ENCODE measurements around the gene TRERF1. TPM values are rescaled to one million over a fixed set of nuclear protein-coding genes. Genes with fewer than 3 reads are reported as not detected.

TRERF1 gene
- total RNA-seq, 1 donor from 2014 or later = 20.6 TPM

- peaks cover 0 to 25% of the 10 kb centered on the region in 2 donors for H3K36me3 ChIP-seq
- no peak for TF ChIP-seq POLR2A (IDR thresholded peaks at IDR 0.05)
- no peak for TF ChIP-seq CTCF (IDR thresholded peaks at IDR 0.05)
- no peak for TF ChIP-seq POLR2AphosphoS5 (IDR thresholded peaks at IDR 0.05; ENCODE audit: insufficient read depth in 1 of 2, low read depth in 1 of 2)
- intact Hi-C loops (cut with DNase I) = loop anchor here (10.0 kb wide), 2 partner anchors 187 to 267 kb away; partner anchors contain the start of gene TRERF1
- H3K4me3 ChIP-seq = no peak overlapping the region
- no peaks in the 10 kb centered on the region for H3K9me3 ChIP-seq
- H3K27me3 ChIP-seq = no peaks in the 10 kb centered on the region
- H3K27ac ChIP-seq = no peak overlapping the region
- peaks cover 12% of the 10 kb centered on the region for H3K4me1 ChIP-seq
- DNase-seq (ENCODE audit: extremely low spot score in 2 of 2) = no peak
Observed at GRCh38 chr6:42268016-42268834, 183.5 kb downstream of the TRERF1 start.

GRCh38 chr6:42266538-42266937, 185.2 kb downstream of the TRERF1 start:
- intact Hi-C loops (cut with DNase I) = loop anchor here (10.0 kb wide), 2 partner anchors 188 to 268 kb away; partner anchors contain the start of gene TRERF1
- peaks cover 12% of the 10 kb centered on the region for H3K4me1 ChIP-seq

GRCh38 chr6:42264852-42265390, 186.8 kb downstream of the TRERF1 start:
- H3K4me3 ChIP-seq = no peak overlapping the region
- no peak overlapping the region for H3K27ac ChIP-seq
- TF ChIP-seq CTCF (IDR thresholded peaks at IDR 0.05) = no peak
- no peak for TF ChIP-seq POLR2AphosphoS5 (IDR thresholded peaks at IDR 0.05; ENCODE audit: insufficient read depth in 1 of 2, low read depth in 1 of 2)
- no peak for TF ChIP-seq POLR2A (IDR thresholded peaks at IDR 0.05)
- H3K36me3 ChIP-seq = peaks cover 0 to 31% of the 10 kb centered on the region in 2 donors
- H3K9me3 ChIP-seq = no peaks in the 10 kb centered on the region
- no peaks in the 10 kb centered on the region for H3K27me3 ChIP-seq
- DNase-seq (ENCODE audit: extremely low spot score in 2 of 2) = no peak
- H3K4me1 ChIP-seq = peaks cover 12% of the 10 kb centered on the region
- intact Hi-C loops (cut with DNase I) = loop anchor here (10.0 kb wide), 2 partner anchors 190 to 270 kb away; partner anchors contain the start of gene TRERF1

More at GRCh38 chr6:42266538-42266937, 185.2 kb downstream of the TRERF1 start:
- Histone ChIP-seq H3K27ac (no peak overlapping the region), H3K4me3 (no peak overlapping the region), H3K36me3 (peaks cover 0 to 31% of the 10 kb centered on the region in 2 donors), H3K27me3 (no peaks in the 10 kb centered on the region), H3K9me3 (no peaks in the 10 kb centered on the region)
- TF ChIP-seq POLR2A (IDR thresholded peaks at IDR 0.05) (no peak), POLR2AphosphoS5 (IDR thresholded peaks at IDR 0.05; ENCODE audit: insufficient read depth in 1 of 2, low read depth in 1 of 2) (no peak), CTCF (IDR thresholded peaks at IDR 0.05) (no peak)
- no peak for DNase-seq (ENCODE audit: extremely low spot score in 2 of 2)

GRCh38 chr6:42264162-42264851, 187.4 kb downstream of the TRERF1 start:
- TF ChIP-seq POLR2AphosphoS5 (IDR thresholded peaks at IDR 0.05; ENCODE audit: insufficient read depth in 1 of 2, low read depth in 1 of 2) = no peak
- TF ChIP-seq CTCF (IDR thresholded peaks at IDR 0.05) = no peak
- TF ChIP-seq POLR2A (IDR thresholded peaks at IDR 0.05) = no peak
- intact Hi-C loops (cut with DNase I) = loop anchor here (10.0 kb wide), 2 partner anchors 190 to 270 kb away; partner anchors contain the start of gene TRERF1
- Histone ChIP-seq H3K36me3 (peaks cover 0 to 30% of the 10 kb centered on the region in 2 donors), H3K4me3 (no peak overlapping the region), H3K27me3 (no peaks in the 10 kb centered on the region), H3K4me1 (peaks cover 12% of the 10 kb centered on the region), H3K9me3 (no peaks in the 10 kb centered on the region), H3K27ac (no peak overlapping the region)
- no peak for DNase-seq (ENCODE audit: extremely low spot score in 2 of 2)
